Ishikawa (cell line): ENCODE measurements around the gene C11orf16.

Source experiments
- CREB1 ChIP-seq: IDR thresholded peaks from 2 replicates; pipeline ENCODE4 v1.6.1; 2012; ENCODE audit warnings: low read depth
- EGR1 ChIP-seq: IDR thresholded peaks from 2 replicates; pipeline ENCODE4 v1.6.1; 2012
- EP300 ChIP-seq: IDR thresholded peaks from 2 replicates; pipeline ENCODE4 v1.6.1; 2012; ENCODE audit warnings: borderline replicate concordance
- FOXM1 ChIP-seq: IDR thresholded peaks from 2 replicates; pipeline ENCODE4 v1.6.1; 2012; ENCODE audit warnings: low read depth, borderline replicate concordance
- RAD21 ChIP-seq: IDR thresholded peaks from 2 replicates; pipeline ENCODE4 v1.6.1; 2012; ENCODE audit warnings: low read depth
- TAF1 ChIP-seq: IDR thresholded peaks from 2 replicates; pipeline ENCODE4 v1.6.1; 2012; ENCODE audit warnings: low read depth, mild to moderate bottlenecking
- TCF12 ChIP-seq: IDR thresholded peaks from 2 replicates; pipeline ENCODE4 v1.6.1; 2012; ENCODE audit warnings: low read depth
- TEAD4 ChIP-seq: IDR thresholded peaks from 2 replicates; pipeline ENCODE4 v1.6.1; 2012
- YY1 ChIP-seq: IDR thresholded peaks from 2 replicates; pipeline ENCODE4 v1.6.1; 2012; ENCODE audit warnings: low read depth
- TF ChIP-seq, protein P1 (sequence below): IDR thresholded peaks from 2 replicates; pipeline ENCODE4 v1.6.1; 2012
- TF ChIP-seq, protein P2 (sequence below): IDR thresholded peaks from 2 replicates; pipeline ENCODE4 v1.6.1; 2012; ENCODE audit warnings: low read depth, mild to moderate bottlenecking

DNA sequence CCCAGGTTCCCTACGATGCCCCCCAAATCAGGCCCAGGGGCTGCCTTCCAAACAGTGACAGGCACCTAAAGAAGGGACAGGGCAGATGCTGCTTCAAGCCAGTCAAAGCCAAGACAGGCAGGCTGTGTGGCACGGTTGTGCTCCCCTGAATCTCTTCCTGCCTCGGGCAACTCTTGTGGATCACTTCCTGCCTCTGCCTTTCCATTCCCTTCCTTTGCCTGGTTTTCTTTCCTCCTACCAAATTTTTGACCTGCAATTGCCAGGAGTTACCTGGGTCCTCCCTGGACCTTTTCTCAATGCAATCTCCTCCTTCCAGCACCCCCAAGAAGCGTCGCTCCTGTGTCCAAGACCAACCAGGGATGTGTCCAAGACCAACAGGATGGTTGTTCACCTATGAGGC, 5.5 kb downstream of the C11orf16 start:
- no peak for TF ChIP-seq EGR1
- TF ChIP-seq EP300 = no peak
- TF ChIP-seq TCF12 = no peak
- TF ChIP-seq YY1 = no peak
- TF ChIP-seq, protein P1, sequence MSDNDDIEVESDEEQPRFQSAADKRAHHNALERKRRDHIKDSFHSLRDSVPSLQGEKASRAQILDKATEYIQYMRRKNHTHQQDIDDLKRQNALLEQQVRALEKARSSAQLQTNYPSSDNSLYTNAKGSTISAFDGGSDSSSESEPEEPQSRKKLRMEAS = no peak
- TF ChIP-seq, protein P2, sequence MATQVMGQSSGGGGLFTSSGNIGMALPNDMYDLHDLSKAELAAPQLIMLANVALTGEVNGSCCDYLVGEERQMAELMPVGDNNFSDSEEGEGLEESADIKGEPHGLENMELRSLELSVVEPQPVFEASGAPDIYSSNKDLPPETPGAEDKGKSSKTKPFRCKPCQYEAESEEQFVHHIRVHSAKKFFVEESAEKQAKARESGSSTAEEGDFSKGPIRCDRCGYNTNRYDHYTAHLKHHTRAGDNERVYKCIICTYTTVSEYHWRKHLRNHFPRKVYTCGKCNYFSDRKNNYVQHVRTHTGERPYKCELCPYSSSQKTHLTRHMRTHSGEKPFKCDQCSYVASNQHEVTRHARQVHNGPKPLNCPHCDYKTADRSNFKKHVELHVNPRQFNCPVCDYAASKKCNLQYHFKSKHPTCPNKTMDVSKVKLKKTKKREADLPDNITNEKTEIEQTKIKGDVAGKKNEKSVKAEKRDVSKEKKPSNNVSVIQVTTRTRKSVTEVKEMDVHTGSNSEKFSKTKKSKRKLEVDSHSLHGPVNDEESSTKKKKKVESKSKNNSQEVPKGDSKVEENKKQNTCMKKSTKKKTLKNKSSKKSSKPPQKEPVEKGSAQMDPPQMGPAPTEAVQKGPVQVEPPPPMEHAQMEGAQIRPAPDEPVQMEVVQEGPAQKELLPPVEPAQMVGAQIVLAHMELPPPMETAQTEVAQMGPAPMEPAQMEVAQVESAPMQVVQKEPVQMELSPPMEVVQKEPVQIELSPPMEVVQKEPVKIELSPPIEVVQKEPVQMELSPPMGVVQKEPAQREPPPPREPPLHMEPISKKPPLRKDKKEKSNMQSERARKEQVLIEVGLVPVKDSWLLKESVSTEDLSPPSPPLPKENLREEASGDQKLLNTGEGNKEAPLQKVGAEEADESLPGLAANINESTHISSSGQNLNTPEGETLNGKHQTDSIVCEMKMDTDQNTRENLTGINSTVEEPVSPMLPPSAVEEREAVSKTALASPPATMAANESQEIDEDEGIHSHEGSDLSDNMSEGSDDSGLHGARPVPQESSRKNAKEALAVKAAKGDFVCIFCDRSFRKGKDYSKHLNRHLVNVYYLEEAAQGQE = no peak
- no peak for TF ChIP-seq FOXM1
- TF ChIP-seq TAF1 = no peak
- no peak for TF ChIP-seq RAD21
- TF ChIP-seq CREB1 = no peak
- TF ChIP-seq TEAD4 = no peak
